T1000 (cell line): Measurements from ENCODE around the gene GUCA1A.
A peak's percentile ranks its signal among the peaks of the same experiment; 100 is the strongest.

Experiments
- DNase-seq: peaks from one replicate; lab custom pipeline; 2025; ENCODE audit warnings: mixed read lengths; lab: John Stamatoyannopoulos, UW

Gene GUCA1A

GRCh38 chr6:42173101-42173500, at the start of gene GUCA1A:
GUCA1A (plus strand) TSS chr6:42173364; CDS start chr6:42173614, 250 bp downstream.
- no peak for DNase-seq

- DNase-seq = no peak
These were observed 49.6 kb upstream of the GUCA1A start for GRCh38 chr6:42123379-42124103.

GRCh38 chr6:42124223-42124836, 48.8 kb upstream of the GUCA1A start:
- DNase-seq = no peak

- DNase-seq = no peak
These were observed 47.9 kb upstream of the GUCA1A start for GRCh38 chr6:42125231-42125630.

- no peak for DNase-seq
These were observed 47.5 kb upstream of the GUCA1A start for GRCh38 chr6:42125663-42126062.

GRCh38 chr6:42128460-42129359, 44.5 kb upstream of the GUCA1A start:
- no peak for DNase-seq

GRCh38 chr6:42129360-42129676, 43.8 kb upstream of the GUCA1A start:
- DNase-seq = no peak

- DNase-seq = no peak
These were observed 41.6 kb upstream of the GUCA1A start for GRCh38 chr6:42131531-42131930.

- DNase-seq = no peak
These were observed 39.2 kb upstream of the GUCA1A start for GRCh38 chr6:42133926-42134325.

- DNase-seq = no peak
These were observed 38.0 kb upstream of the GUCA1A start for GRCh38 chr6:42135161-42135560.

GRCh38 chr6:42135722-42136121, 37.4 kb upstream of the GUCA1A start:
- no peak for DNase-seq

- DNase-seq = peak; percentile 49
These were observed 36.5 kb upstream of the GUCA1A start for GRCh38 chr6:42136508-42137193.

- DNase-seq = no peak
These were observed 35.9 kb upstream of the GUCA1A start for GRCh38 chr6:42137194-42137753.

- no peak for DNase-seq
These were observed 35.0 kb upstream of the GUCA1A start for GRCh38 chr6:42138190-42138589.

- no peak for DNase-seq
These were observed 34.2 kb upstream of the GUCA1A start for GRCh38 chr6:42138630-42139619.

- no peak for DNase-seq
These were observed 33.1 kb upstream of the GUCA1A start for GRCh38 chr6:42140032-42140431.

GRCh38 chr6:42140756-42141602, 32.2 kb upstream of the GUCA1A start:
- no peak for DNase-seq

- no peak for DNase-seq
These were observed 31.5 kb upstream of the GUCA1A start for GRCh38 chr6:42141603-42142117.

GRCh38 chr6:42142118-42142835, 30.9 kb upstream of the GUCA1A start, which contains the start of gene C6orf132:
C6orf132 (minus strand) TSS chr6:42142620; CDS start chr6:42142444, 176 bp downstream.
- DNase-seq = no peak
